GM13976 (cell line): ENCODE data around the gene ADAMTS6.

Source experiments
- DNase-seq: peaks from one replicate; pipeline ENCODE4 v3.0.0; 2012; ENCODE audit warnings: low spot score
- CTCF ChIP-seq: IDR thresholded peaks from 2 replicates; pipeline ENCODE4 v1.5.1; 2012; ENCODE audit warnings: borderline replicate concordance, mild to moderate bottlenecking; ENCODE audit not compliant: insufficient read depth; ENCODE audit errors: extremely low read depth, missing control alignments, control extremely low read depth
- in situ Hi-C: fragments of 300-500 bp; cut with MboI; formaldehyde crosslinking; loops from one replicate; pipeline ENCODE4 v1.12.0; 2022; ENCODE audit warnings: low sequenced_read_pairs, mixed read lengths, inconsistent platforms; ENCODE audit not compliant: unreplicated experiment

Gene ADAMTS6

GRCh38 chr5:65117525-65117924 lies 364.2 kb downstream of the ADAMTS6 start:
- no peak for DNase-seq
- in situ Hi-C loops = no loop called here
- TF ChIP-seq CTCF = no peak

DNA sequence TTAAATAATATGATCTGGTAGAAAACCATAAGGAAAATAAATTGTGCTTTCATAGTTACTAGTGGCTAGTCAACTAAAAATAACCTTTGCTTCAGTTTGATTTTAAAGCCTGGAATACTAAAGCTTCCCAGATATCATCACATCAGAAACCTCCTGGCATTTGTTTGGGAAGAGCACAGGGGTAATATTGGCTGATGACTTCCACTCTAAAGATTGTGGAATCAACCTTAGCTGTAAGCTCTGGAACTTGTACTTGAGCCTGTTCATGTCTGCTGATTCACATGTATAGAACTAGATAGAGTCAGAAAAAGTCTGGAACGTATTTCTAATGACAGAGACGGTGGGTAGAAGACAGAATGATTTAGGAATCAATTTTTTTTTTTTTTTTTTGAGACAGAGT lies 367.9 kb downstream of the ADAMTS6 start:
- no peak for TF ChIP-seq CTCF
- in situ Hi-C loops = no loop called here
- DNase-seq = no peak

GRCh38 chr5:65111961-65112658 lies 369.6 kb downstream of the ADAMTS6 start:
- no peak for DNase-seq
- in situ Hi-C loops = no loop called here
- no peak for TF ChIP-seq CTCF

- in situ Hi-C loops = no loop called here
- DNase-seq = no peak
- no peak for TF ChIP-seq CTCF
Measured at GRCh38 chr5:65108786-65109743, 372.7 kb downstream of the ADAMTS6 start.

DNA sequence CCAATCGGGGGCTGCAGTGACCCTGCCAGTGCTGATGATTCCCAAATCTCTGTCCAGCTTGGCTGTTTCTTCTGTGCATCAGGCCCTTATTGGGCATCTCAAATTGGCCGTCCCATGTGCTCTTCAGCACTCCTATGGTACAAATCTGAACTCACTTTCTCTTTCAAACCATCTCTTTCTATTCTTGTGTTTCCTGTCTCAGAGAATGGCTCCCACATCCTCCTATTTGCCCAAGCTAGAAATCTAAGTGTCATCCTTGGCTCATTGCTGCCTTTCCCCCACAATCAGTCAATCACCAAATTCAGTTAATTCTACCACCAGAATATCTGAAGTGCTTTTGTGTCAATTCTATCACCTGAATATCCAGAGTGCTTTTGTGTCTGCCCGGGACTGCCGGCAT lies 376.4 kb downstream of the ADAMTS6 start:
- peak; percentile 46 for DNase-seq
- in situ Hi-C loops = no loop called here
- no peak for TF ChIP-seq CTCF

- no peak for DNase-seq
- TF ChIP-seq CTCF = no peak
- in situ Hi-C loops = no loop called here
Measured at GRCh38 chr5:65104831-65105230, 376.9 kb downstream of the ADAMTS6 start.
